Measurements from ENCODE around the gene MARCHF4. TPM values are rescaled to one million over a fixed set of nuclear protein-coding genes. Genes with fewer than 3 reads are reported as not detected.

Gene MARCHF4
- total and polyA plus RNA-seq, 4 donors: 0.04 to 0.34 (median 0.09) TPM

DNA sequence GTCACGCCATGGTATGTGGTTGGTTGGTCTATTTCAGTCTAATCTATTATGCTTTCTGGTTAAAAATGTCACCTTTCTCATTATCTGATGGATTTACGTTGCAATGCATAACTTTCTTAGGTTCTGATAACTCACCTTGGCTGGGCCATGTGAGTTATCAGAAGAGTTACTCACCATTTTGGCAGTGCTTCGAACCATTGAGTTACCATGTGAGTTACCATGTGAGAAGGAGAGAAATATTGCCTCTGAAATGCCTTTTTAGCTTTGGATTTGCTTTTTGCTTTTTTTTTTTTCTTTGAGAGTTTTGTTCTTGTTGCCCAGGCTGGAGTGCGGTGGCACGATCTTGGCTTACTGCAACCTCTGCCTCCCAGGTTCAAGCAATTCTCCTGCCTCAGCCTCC, 41.6 kb upstream of the MARCHF4 start:
- no peaks in the 10 kb centered on the region for H3K27me3 ChIP-seq (ENCODE audit: control insufficient read depth in 3 of 3, insufficient read depth in 3 of 3, low read length in 2 of 3)
- H3K4me3 ChIP-seq: no peak overlapping the region
- H3K9me3 ChIP-seq (ENCODE audit: control insufficient read depth in 4 of 4, insufficient read depth in 3 of 4, low read length in 3 of 4): no peaks in the 10 kb centered on the region
- ATAC-seq (ENCODE audit: insufficient read depth, low FRiP score) (no peak), DNase-seq (no peak)
- peaks cover 0 to 9% (median 0%) of the 10 kb centered on the region in 5 donors for H3K4me1 ChIP-seq (ENCODE audit: control insufficient read depth in 5 of 5, insufficient read depth in 5 of 5, low read length in 5 of 5)
- peaks cover 8 to 25% (median 12%) of the 10 kb centered on the region in 4 donors for H3K36me3 ChIP-seq (ENCODE audit: control insufficient read depth in 4 of 4, insufficient read depth in 4 of 4, low read length in 4 of 4)
- TF ChIP-seq, protein P1, sequence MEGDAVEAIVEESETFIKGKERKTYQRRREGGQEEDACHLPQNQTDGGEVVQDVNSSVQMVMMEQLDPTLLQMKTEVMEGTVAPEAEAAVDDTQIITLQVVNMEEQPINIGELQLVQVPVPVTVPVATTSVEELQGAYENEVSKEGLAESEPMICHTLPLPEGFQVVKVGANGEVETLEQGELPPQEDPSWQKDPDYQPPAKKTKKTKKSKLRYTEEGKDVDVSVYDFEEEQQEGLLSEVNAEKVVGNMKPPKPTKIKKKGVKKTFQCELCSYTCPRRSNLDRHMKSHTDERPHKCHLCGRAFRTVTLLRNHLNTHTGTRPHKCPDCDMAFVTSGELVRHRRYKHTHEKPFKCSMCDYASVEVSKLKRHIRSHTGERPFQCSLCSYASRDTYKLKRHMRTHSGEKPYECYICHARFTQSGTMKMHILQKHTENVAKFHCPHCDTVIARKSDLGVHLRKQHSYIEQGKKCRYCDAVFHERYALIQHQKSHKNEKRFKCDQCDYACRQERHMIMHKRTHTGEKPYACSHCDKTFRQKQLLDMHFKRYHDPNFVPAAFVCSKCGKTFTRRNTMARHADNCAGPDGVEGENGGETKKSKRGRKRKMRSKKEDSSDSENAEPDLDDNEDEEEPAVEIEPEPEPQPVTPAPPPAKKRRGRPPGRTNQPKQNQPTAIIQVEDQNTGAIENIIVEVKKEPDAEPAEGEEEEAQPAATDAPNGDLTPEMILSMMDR (IDR thresholded peaks at IDR 0.05; ENCODE audit: control extremely low read depth, extremely low read depth): no peak
- WGBS, 2 donors: 96 to 97% methylated on average over 5 of the region's 5 CpGs
- H3K27ac ChIP-seq (ENCODE audit: low read depth in 1 of 2, low read length in 1 of 2): no peak overlapping the region
- H3K9ac ChIP-seq (ENCODE audit: insufficient read depth in 1 of 2, low read length in 2 of 2): no peak overlapping the region

DNA sequence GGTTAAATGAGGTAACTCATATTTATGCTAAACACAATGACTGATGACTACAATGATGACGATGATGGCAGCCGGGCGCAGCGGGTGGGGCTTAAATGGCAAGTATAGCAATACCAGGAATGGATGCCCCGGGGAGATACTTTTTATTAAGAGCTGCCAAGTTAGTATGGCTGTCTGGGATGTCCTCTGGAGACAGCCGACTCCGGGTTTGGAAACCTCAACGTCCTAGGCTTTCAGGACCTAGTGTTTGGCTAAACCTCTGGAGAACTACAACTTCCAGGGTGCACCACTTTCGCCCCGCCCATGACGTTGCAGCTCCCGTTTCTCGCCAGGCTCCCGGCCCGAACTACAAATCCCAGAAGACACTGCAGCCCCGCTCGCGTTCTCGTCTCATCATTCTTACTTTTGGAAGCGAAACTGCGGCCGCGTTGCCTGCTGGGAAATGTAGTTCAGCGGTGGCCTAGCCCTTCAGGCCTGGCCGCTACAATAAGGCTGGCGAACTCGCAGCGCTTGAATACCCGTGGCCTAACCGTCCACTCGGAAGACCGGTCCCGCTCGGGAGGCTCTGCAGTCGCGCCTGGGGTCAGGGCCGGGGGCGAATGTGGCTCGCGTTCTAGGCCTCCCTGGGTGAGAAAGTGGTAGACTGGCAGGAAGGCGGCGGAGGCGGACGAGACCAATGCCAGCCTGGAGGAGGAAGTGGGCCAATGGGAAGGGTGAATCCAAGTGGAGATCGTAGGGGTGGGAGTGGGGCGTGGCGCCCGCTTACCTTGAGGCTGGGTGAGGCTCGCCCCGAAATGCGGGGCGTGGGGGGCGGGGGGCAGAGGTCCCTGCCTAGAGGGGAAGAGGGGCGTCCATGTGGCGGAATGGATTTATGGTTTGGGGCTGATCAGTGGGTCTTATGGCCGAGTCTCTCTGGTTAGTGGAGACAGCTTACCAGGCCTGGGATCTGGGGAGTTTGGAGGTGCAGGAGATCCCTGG, 40.0 kb upstream of the MARCHF4 start, which contains the start of gene SMARCAL1:
SMARCAL1 (plus strand) TSS at position 463 of the 978 bp plus-strand sequence. CDS start 2,221 bp downstream, outside the sequence.
- peaks cover 8 to 20% (median 11%) of the 10 kb centered on the region in 4 donors for H3K36me3 ChIP-seq (ENCODE audit: control insufficient read depth in 4 of 4, insufficient read depth in 4 of 4, low read length in 4 of 4)
- ATAC-seq (ENCODE audit: insufficient read depth, low FRiP score): peak; percentile 98
- TF ChIP-seq, protein P1 (IDR thresholded peaks at IDR 0.05; ENCODE audit: control extremely low read depth, extremely low read depth): no peak
- peak; percentile 99 to 100 (median 99) for DNase-seq
- peak within 1 kb of the TSS; percentile 56 to 76 for H3K9ac ChIP-seq (ENCODE audit: insufficient read depth in 1 of 2, low read length in 2 of 2)
- H3K27ac ChIP-seq (ENCODE audit: low read depth in 1 of 2, low read length in 1 of 2): peak within 1 kb of the TSS; percentile 94 to 98
- peaks cover 0 to 9% (median 0%) of the 10 kb centered on the region in 5 donors for H3K4me1 ChIP-seq (ENCODE audit: control insufficient read depth in 5 of 5, insufficient read depth in 5 of 5, low read length in 5 of 5)
- H3K27me3 ChIP-seq (ENCODE audit: control insufficient read depth in 3 of 3, insufficient read depth in 3 of 3, low read length in 2 of 3): no peaks in the 10 kb centered on the region
- H3K4me3 ChIP-seq: peak within 1 kb of the TSS; percentile 75
- H3K9me3 ChIP-seq (ENCODE audit: control insufficient read depth in 4 of 4, insufficient read depth in 3 of 4, low read length in 3 of 4): no peaks in the 10 kb centered on the region
- WGBS, 2 donors: 5 to 7% methylated on average over 53 to 55 of the region's 56 CpGs

DNA sequence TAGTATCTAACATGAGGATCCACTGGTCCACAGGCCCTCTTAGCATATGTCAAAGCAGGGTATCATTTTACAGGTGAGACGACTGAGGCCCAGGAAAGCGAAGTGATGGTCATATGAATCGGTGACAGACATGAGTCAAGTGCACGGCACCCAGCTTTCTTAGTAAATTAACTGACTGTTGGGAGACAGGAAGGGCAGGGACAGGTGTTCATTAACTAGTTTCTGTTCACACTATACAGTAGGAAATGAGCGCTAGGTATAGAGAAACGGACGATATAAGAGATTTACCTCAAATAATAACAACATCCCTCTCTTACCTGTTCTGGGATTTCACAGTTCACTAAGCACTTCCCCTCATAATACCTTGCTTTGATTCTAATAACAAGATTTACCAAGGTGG, 38.3 kb upstream of the MARCHF4 start:
- Histone ChIP-seq H3K9ac (ENCODE audit: insufficient read depth in 1 of 2, low read length in 2 of 2) (no peak overlapping the region), H3K4me3 (no peak overlapping the region), H3K9me3 (ENCODE audit: control insufficient read depth in 4 of 4, insufficient read depth in 3 of 4, low read length in 3 of 4) (no peaks in the 10 kb centered on the region), H3K4me1 (ENCODE audit: control insufficient read depth in 5 of 5, insufficient read depth in 5 of 5, low read length in 5 of 5) (peaks cover 0 to 9% (median 0%) of the 10 kb centered on the region in 5 donors), H3K36me3 (ENCODE audit: control insufficient read depth in 4 of 4, insufficient read depth in 4 of 4, low read length in 4 of 4) (peaks cover 3 to 9% (median 7%) of the 10 kb centered on the region in 4 donors), H3K27ac (ENCODE audit: low read depth in 1 of 2, low read length in 1 of 2) (no peak overlapping the region), H3K27me3 (ENCODE audit: control insufficient read depth in 3 of 3, insufficient read depth in 3 of 3, low read length in 2 of 3) (peaks cover 0 to 7% (median 0%) of the 10 kb centered on the region in 3 donors)
- ATAC-seq (ENCODE audit: insufficient read depth, low FRiP score): no peak
- TF ChIP-seq, protein P1 (IDR thresholded peaks at IDR 0.05; ENCODE audit: control extremely low read depth, extremely low read depth): no peak
- WGBS, 2 donors: 80 to 88% methylated on average over 7 of the region's 7 CpGs
- DNase-seq: no peak
